K562 (cell line): ENCODE measurements around the gene SHH. TPM values are rescaled to one million over a fixed set of nuclear protein-coding genes. Genes with fewer than 3 reads are reported as not detected.

ENCODE experiments used
- ATAC-seq: fragments of 200-7000 bp; cut with Tn5 transposase; 3 replicates; pipeline ENCODE4 v1.9.1; 2020; ENCODE audit warnings: moderate library complexity
- BruUV-seq: library from RNA; stranded (reverse); fragments of 400-500 nt; replicated peaks from 2 replicates; lab custom pipeline; 2021; lab: Mats Ljungman, UMichigan
- CTCF ChIA-PET: fragments of 300-600 bp; formaldehyde crosslinking; extraction: SDS; loops from one replicate; lab custom pipeline; 2021; ENCODE audit warnings: low intra/inter-chr PET ratio; lab: Yijun Ruan, JAX
- POLR2A ChIA-PET: fragments of 300-600, 350-650 bp; sonication (Branson Sonifier 250); formaldehyde crosslinking; extraction: SDS; loops from one replicate; lab custom pipeline; 2021; ENCODE audit warnings: antibody characterized with exemption, inconsistent platforms; lab: Yijun Ruan, JAX
- DNase-seq, 4 experiments: peaks; one replicate each; pipeline versions ENCODE4 v3.0.0 to v3.0.0-alpha.2; 2011 to 2018; ENCODE audit warnings: low spot score in 3 of 4, mixed read lengths in 3 of 4; ENCODE audit errors: extremely low read depth in 1 of 4
- FAIRE-seq: peaks from 2 replicates; lab custom pipeline; 2011; peaks lifted over from hg19 to GRCh38; lab: Jason Lieb, UNC
- H2AFZ ChIP-seq: 2 replicates; pipeline ENCODE4 v1.6.0; 2011; ENCODE audit warnings: low read depth, low read length, control low read depth, inconsistent platforms
- H3K27ac ChIP-seq: fragments of 200-600 bp; 3 replicates; pipeline ENCODE4 v1.8.0; 2011; ENCODE audit warnings: low read depth, mild to moderate bottlenecking, control low read depth, inconsistent platforms, low read length, moderate library complexity, mixed read lengths; ENCODE audit errors: extremely low read depth
- H3K27me3 ChIP-seq, 2 experiments: fragments of 300-600 bp in 1 of 2; 2 replicates in 1 of 2; 3 replicates in 1 of 2; pipeline versions ENCODE4 v1.6.0 to v1.8.0; 2011; ENCODE audit warnings: inconsistent platforms in 2 of 2, low read length in 2 of 2, mild to moderate bottlenecking in 1 of 2, mixed read lengths in 1 of 2, moderate library complexity in 1 of 2; ENCODE audit not compliant: control insufficient read depth in 2 of 2, insufficient read depth in 2 of 2
- H3K36me3 ChIP-seq: fragments of 300-600 bp; 3 replicates; pipeline ENCODE4 v1.8.0; 2011; ENCODE audit warnings: mild to moderate bottlenecking, low read length, inconsistent platforms; ENCODE audit not compliant: control insufficient read depth, insufficient read depth
- H3K4me1 ChIP-seq, 2 experiments: fragments of 200-600 bp in 1 of 2; replicated peaks in 1 of 2; 2 replicates in 1 of 2; 3 replicates in 1 of 2; pipeline versions ENCODE4 v1.5.1 to v1.8.0; 2011; ENCODE audit warnings: inconsistent platforms in 2 of 2, low read length in 2 of 2, mild to moderate bottlenecking in 1 of 2, mixed read lengths in 1 of 2, moderate library complexity in 1 of 2; ENCODE audit not compliant: control insufficient read depth in 2 of 2, insufficient read depth in 2 of 2
- H3K4me2 ChIP-seq: 2 replicates; pipeline ENCODE4 v1.6.1; 2011; ENCODE audit warnings: low read length, control low read depth, inconsistent platforms, mixed read lengths; ENCODE audit not compliant: insufficient read depth
- H3K4me3 ChIP-seq: fragments of 200-600 bp; sonication (generic), shearing (Covaris generic); 2 replicates; pipeline ENCODE4 v1.5.1; 2016; ENCODE audit warnings: control low read depth, inconsistent platforms
- H3K79me2 ChIP-seq: fragments of 200-600 bp; 3 replicates; pipeline ENCODE4 v1.8.0; 2011; ENCODE audit warnings: low read length, inconsistent platforms; ENCODE audit not compliant: control insufficient read depth, insufficient read depth
- H3K9ac ChIP-seq, 2 experiments: 2 replicates each; pipeline versions ENCODE4 v1.6.0 to v1.6.1; 2011; ENCODE audit warnings: low read depth in 2 of 2, low read length in 2 of 2, control low read depth in 1 of 2, inconsistent platforms in 1 of 2, mild to moderate bottlenecking in 1 of 2, mixed read lengths in 1 of 2; ENCODE audit not compliant: insufficient read depth in 1 of 2
- H3K9me1 ChIP-seq: one replicate; pipeline ENCODE4 v1.6.0; 2011; ENCODE audit warnings: inconsistent platforms, mild to moderate bottlenecking, low read length, moderate library complexity; ENCODE audit not compliant: control insufficient read depth, insufficient read depth
- H3K9me3 ChIP-seq: replicated peaks from 2 replicates; pipeline ENCODE4 v1.5.1; 2011; ENCODE audit warnings: low read depth, low read length, inconsistent platforms; ENCODE audit not compliant: control insufficient read depth, insufficient read depth
- H4K20me1 ChIP-seq: replicated peaks from 2 replicates; pipeline ENCODE4 v1.6.1; 2011; ENCODE audit warnings: low read length, inconsistent platforms, mixed read lengths; ENCODE audit not compliant: control insufficient read depth, insufficient read depth
- ARHGAP35 ChIP-seq: fragments of 450-650 bp; IDR thresholded peaks from 2 replicates; pipeline ENCODE4 v1.6.1; 2018; ENCODE audit not compliant: partially characterized antibody
- BCL6 ChIP-seq: fragments of 250-450 bp; sonication (Bioruptor Pico); IDR thresholded peaks from 2 replicates; pipeline ENCODE4 v1.4.0; 2020
- C11orf30 ChIP-seq: fragments of 450-650 bp; IDR thresholded peaks from 2 replicates; pipeline ENCODE4 v1.6.1; 2016; ENCODE audit warnings: low read depth, mild to moderate bottlenecking
- EP300 ChIP-seq: IDR thresholded peaks from 2 replicates; pipeline ENCODE4 v1.6.1; 2012; ENCODE audit warnings: low read length, improper control_type of control experiment
- MAFG ChIP-seq: fragments of 450-650 bp; conservative IDR thresholded peaks from 2 replicates; pipeline ENCODE4 v1.6.1; 2016; ENCODE audit warnings: missing genetic modification characterization, missing compliant biosample characterization
- NCOA2 ChIP-seq, 2 experiments: fragments of 450-650 bp; IDR thresholded peaks; 2 replicates each; pipeline ENCODE4 v1.6.1; 2018; ENCODE audit warnings: mild to moderate bottlenecking in 2 of 2, moderate library complexity in 1 of 2; ENCODE audit not compliant: partially characterized antibody in 2 of 2
- NELFE ChIP-seq: IDR thresholded peaks from 2 replicates; pipeline ENCODE4 v1.6.1; 2011; ENCODE audit warnings: mild to moderate bottlenecking; ENCODE audit not compliant: insufficient read depth, insufficient read length
- TSC22D4 ChIP-seq: fragments of 450-650 bp; IDR thresholded peaks from 2 replicates; pipeline ENCODE4 v1.6.1; 2016; ENCODE audit warnings: missing genetic modification characterization, missing biosample characterization, control low read depth
- U2AF1 ChIP-seq: fragments of 200-400 bp; formaldehyde crosslinking; optimal IDR thresholded peaks from 2 replicates; pipeline ENCODE3; 2017; ENCODE audit warnings: mild to moderate bottlenecking, low read depth, low read length, moderate library complexity
- ZBTB8A ChIP-seq: fragments of 450-650 bp; IDR thresholded peaks from 2 replicates; pipeline ENCODE4 v1.6.1; 2018; ENCODE audit warnings: mild to moderate bottlenecking, moderate library complexity; ENCODE audit not compliant: partially characterized antibody
- ZNF398 ChIP-seq: fragments of 250-450 bp; sonication (Bioruptor Pico); IDR thresholded peaks from 2 replicates; pipeline ENCODE4 v1.8.0; 2021; ENCODE audit warnings: moderate library complexity, mild to moderate bottlenecking, inconsistent platforms
- WGBS: fragments of 100-300 bp; shearing (Covaris generic); methylation state at CpG from one replicate; pipeline ENCODE4 v1.1.6; 2016; ENCODE audit warnings: low coverage, mixed read lengths; ENCODE audit not compliant: insufficient coverage; ENCODE audit errors: missing lambda C conversion rate; 5-methylcytosine and 5-hydroxymethylcytosine counted together
- in situ Hi-C: fragments of 300-500 bp; cut with MboI; formaldehyde crosslinking; loops from 4 replicates; pipeline ENCODE4 v1.15.0; 2018; ENCODE audit warnings: inconsistent platforms, mixed read lengths
- intact Hi-C: fragments of 100-400 bp; cut with micrococcal nuclease; formaldehyde crosslinking; loops from 2 replicates; pipeline ENCODE4 v1.14.2; 2022
- polyA plus RNA-seq, 8 experiments: library from polyadenylated mRNA; depleted of rRNA in 4 of 8; stranded (reverse) in 5 of 8; unstranded in 3 of 8; fragments of >200 nt; fragmentation: Nextera tagmentation in 2 of 8; fragmentation: Illumina TruSeq in 1 of 8; extraction: Ambion mirVana in 2 of 8; extraction: Trizol in 1 of 8; gene quantifications; 2 replicates each; pipeline versions ENCODE4 v1.2.1 to v1.2.3, GENCODE V29; 2011 to 2014; ENCODE audit warnings: inconsistent platforms in 1 of 8, missing spikeins in 1 of 8
- total RNA-seq, 7 experiments: library from RNA; depleted of rRNA in 6 of 7; stranded (reverse); fragments of >200 nt in 6 of 7; fragmentation: Illumina TruSeq in 2 of 7; extraction: Trizol in 2 of 7; gene quantifications; 2 replicates each; pipeline versions ENCODE4 v1.2.1 to v1.2.3, GENCODE V29; 2011 to 2021; ENCODE audit warnings: low replicate concordance in 1 of 7
- TF ChIP-seq, protein P1 (sequence below): fragments of 250-450 bp; sonication (Bioruptor Pico); IDR thresholded peaks from 2 replicates; pipeline ENCODE4 v1.5.0; 2021; ENCODE audit warnings: mild to moderate bottlenecking, borderline replicate concordance
- TF ChIP-seq, protein P2 (sequence below): IDR thresholded peaks from 2 replicates; pipeline ENCODE4 v1.6.1; 2011; ENCODE audit warnings: borderline replicate concordance, low read depth, mild to moderate bottlenecking, moderate library complexity, low read length; ENCODE audit not compliant: insufficient read depth, poor library complexity, severe bottlenecking
- TF ChIP-seq, protein P3 (sequence below): fragments of 450-650 bp; formaldehyde crosslinking; IDR thresholded peaks from 2 replicates; pipeline ENCODE4 v1.4.0; 2020; ENCODE audit warnings: mild to moderate bottlenecking, moderate library complexity

SHH gene
- total and polyA plus RNA-seq, 9 of the 15 experiments (the other 6 are each of a cell fraction or from before 2014, with no cell fraction given), result 0.09 TPM; not detected in 8

DNA sequence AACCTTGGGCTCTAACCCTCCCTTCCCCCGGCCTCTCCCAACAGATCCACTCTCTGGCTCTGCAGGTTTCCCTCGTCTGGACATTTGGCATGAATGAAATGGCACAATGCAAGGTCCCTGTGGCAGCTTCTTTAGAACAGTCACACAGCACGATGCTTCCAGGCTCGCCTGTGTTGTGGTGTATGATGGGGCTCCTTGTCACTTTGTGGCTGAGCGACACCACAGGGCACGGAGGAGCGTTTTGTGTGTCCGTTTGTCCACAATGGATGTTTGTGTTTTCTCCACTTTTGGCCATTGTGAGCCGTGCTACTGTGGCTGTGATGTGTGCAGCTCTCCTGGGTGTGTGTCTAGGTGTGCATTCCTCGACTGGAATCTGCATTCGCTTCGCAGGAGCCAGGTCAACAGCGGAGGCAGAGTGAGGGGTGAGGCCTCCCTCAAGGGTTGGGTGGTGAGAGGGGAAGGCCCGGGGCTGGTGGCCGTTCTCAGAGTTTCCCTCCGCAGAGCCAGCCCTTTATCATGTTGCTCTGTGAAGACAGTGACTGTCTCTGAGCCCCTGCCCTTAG, 22.3 kb upstream of the SHH start:
- H3K27ac ChIP-seq, result no peak overlapping the region
- H3K4me2 ChIP-seq, result no peak overlapping the region
- no peaks in the 10 kb centered on the region for H3K36me3 ChIP-seq
- POLR2A ChIA-PET, result interaction anchor here (0.6 to 0.9 kb wide), 3 partner anchors 10 to 702 kb away, joined by 3 read pairs; no protein-coding TSS in a partner anchor
- no peaks in the 10 kb centered on the region for H3K79me2 ChIP-seq
- no peak for FAIRE-seq
- H3K9me3 ChIP-seq, result no peaks in the 10 kb centered on the region
- no peak overlapping the region for H2AFZ ChIP-seq
- peaks cover 25% of the 10 kb centered on the region for H4K20me1 ChIP-seq
- H3K4me3 ChIP-seq, result no peak overlapping the region
- no peaks in the 10 kb centered on the region for H3K9me1 ChIP-seq
- H3K4me1 ChIP-seq, result peaks cover 0 to 3% of the 10 kb centered on the region in 2 experiments; a peak in 1 of 5 replicates
- TF ChIP-seq BCL6 (CRISPR knock-in tag) (no peak), EP300 (no peak), C11orf30 (no peak), ZNF398 (CRISPR knock-in tag) (no peak), NCOA2 (IDR thresholded peaks at IDR 0.05; ENCODE audit: partially characterized antibody in 2 of 2) (no peak), ARHGAP35 (no peak), U2AF1 (no peak), TSC22D4 (tag) (no peak), ZBTB8A (no peak), NELFE (no peak), MAFG (tag) (no peak)
- TF ChIP-seq, protein P1, sequence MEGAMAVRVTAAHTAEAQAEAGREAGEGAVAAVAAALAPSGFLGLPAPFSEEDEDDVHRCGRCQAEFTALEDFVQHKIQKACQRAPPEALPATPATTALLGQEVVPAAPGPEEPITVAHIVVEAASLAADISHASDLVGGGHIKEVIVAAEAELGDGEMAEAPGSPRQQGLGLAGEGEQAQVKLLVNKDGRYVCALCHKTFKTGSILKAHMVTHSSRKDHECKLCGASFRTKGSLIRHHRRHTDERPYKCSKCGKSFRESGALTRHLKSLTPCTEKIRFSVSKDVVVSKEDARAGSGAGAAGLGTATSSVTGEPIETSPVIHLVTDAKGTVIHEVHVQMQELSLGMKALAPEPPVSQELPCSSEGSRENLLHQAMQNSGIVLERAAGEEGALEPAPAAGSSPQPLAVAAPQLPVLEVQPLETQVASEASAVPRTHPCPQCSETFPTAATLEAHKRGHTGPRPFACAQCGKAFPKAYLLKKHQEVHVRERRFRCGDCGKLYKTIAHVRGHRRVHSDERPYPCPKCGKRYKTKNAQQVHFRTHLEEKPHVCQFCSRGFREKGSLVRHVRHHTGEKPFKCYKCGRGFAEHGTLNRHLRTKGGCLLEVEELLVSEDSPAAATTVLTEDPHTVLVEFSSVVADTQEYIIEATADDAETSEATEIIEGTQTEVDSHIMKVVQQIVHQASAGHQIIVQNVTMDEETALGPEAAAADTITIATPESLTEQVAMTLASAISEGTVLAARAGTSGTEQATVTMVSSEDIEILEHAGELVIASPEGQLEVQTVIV (CRISPR knock-in tag), result no peak
- TF ChIP-seq, protein P2, sequence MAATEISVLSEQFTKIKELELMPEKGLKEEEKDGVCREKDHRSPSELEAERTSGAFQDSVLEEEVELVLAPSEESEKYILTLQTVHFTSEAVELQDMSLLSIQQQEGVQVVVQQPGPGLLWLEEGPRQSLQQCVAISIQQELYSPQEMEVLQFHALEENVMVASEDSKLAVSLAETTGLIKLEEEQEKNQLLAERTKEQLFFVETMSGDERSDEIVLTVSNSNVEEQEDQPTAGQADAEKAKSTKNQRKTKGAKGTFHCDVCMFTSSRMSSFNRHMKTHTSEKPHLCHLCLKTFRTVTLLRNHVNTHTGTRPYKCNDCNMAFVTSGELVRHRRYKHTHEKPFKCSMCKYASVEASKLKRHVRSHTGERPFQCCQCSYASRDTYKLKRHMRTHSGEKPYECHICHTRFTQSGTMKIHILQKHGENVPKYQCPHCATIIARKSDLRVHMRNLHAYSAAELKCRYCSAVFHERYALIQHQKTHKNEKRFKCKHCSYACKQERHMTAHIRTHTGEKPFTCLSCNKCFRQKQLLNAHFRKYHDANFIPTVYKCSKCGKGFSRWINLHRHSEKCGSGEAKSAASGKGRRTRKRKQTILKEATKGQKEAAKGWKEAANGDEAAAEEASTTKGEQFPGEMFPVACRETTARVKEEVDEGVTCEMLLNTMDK, result no peak
- TF ChIP-seq, protein P3, sequence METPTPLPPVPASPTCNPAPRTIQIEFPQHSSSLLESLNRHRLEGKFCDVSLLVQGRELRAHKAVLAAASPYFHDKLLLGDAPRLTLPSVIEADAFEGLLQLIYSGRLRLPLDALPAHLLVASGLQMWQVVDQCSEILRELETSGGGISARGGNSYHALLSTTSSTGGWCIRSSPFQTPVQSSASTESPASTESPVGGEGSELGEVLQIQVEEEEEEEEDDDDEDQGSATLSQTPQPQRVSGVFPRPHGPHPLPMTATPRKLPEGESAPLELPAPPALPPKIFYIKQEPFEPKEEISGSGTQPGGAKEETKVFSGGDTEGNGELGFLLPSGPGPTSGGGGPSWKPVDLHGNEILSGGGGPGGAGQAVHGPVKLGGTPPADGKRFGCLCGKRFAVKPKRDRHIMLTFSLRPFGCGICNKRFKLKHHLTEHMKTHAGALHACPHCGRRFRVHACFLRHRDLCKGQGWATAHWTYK (CRISPR knock-in tag), result no peak
- TF ChIP-seq, all 486 proteins: peak for 0
- no peak for ATAC-seq
- H3K9ac ChIP-seq, result no peak overlapping the region
- no peak for DNase-seq
- WGBS, result 0% methylated on average over 16 of the region's 16 CpGs
- CTCF ChIA-PET, result interaction anchor here (0.7 kb wide), 1 partner anchor 102 kb away, joined by 3 read pairs; no protein-coding TSS in a partner anchor
- in situ Hi-C loops (no loop called here), intact Hi-C loops (no loop called here)
- peaks cover 74 to 92% of the 10 kb centered on the region in 2 experiments for H3K27me3 ChIP-seq
- BruUV-seq, result no TSS peak
